Measurements from ENCODE around the gene OXNAD1.
A peak's percentile ranks its signal among the peaks of the same experiment; 100 is the strongest.
"Not testable (repeated sequence)": the region's sequence is repeated elsewhere in the genome, so short reads cannot be mapped to it uniquely, and the experiment has no call there.

Gene OXNAD1

GRCh38 chr3:16309558-16309957 lies 44.5 kb downstream of the OXNAD1 start:
- Histone ChIP-seq H3K4me1 (ENCODE audit: insufficient read depth, low read length) (no peaks in the 10 kb centered on the region), H3K36me3 (ENCODE audit: insufficient read depth, low read length) (peaks cover 3% of the 10 kb centered on the region), H3K27me3 (ENCODE audit: control insufficient read depth in 1 of 2, insufficient read depth in 2 of 2, low read length in 2 of 2) (no peaks in the 10 kb centered on the region), H3K9me3 (ENCODE audit: low read length) (no peaks in the 10 kb centered on the region), H3K9ac (ENCODE audit: low read length) (no peak overlapping the region), H3K27ac (ENCODE audit: low read depth, low read length) (no peak overlapping the region), H3K4me3 (ENCODE audit: low read depth in 1 of 2, low read length in 2 of 2) (no peak overlapping the region)

GRCh38 chr3:16310486-16310885 lies 45.5 kb downstream of the OXNAD1 start:
- H3K27ac ChIP-seq (ENCODE audit: low read depth, low read length); H3K9ac ChIP-seq (ENCODE audit: low read length); H3K9me3 ChIP-seq (ENCODE audit: low read length); H3K4me1 ChIP-seq (ENCODE audit: insufficient read depth, low read length); H3K4me3 ChIP-seq (ENCODE audit: low read depth in 1 of 2, low read length in 2 of 2); H3K36me3 ChIP-seq (ENCODE audit: insufficient read depth, low read length); H3K27me3 ChIP-seq (ENCODE audit: control insufficient read depth in 1 of 2, insufficient read depth in 2 of 2, low read length in 2 of 2): not testable (repeated sequence)

- Histone ChIP-seq H3K9ac (ENCODE audit: low read length) (no peak overlapping the region), H3K9me3 (ENCODE audit: low read length) (no peaks in the 10 kb centered on the region), H3K4me3 (ENCODE audit: low read depth in 1 of 2, low read length in 2 of 2) (no peak overlapping the region), H3K27ac (ENCODE audit: low read depth, low read length) (no peak overlapping the region), H3K4me1 (ENCODE audit: insufficient read depth, low read length) (no peaks in the 10 kb centered on the region), H3K27me3 (ENCODE audit: control insufficient read depth in 1 of 2, insufficient read depth in 2 of 2, low read length in 2 of 2) (no peaks in the 10 kb centered on the region), H3K36me3 (ENCODE audit: insufficient read depth, low read length) (no peaks in the 10 kb centered on the region)
Observed at GRCh38 chr3:16311960-16312451, 47.0 kb downstream of the OXNAD1 start.

GRCh38 chr3:16313886-16314645 lies 49.1 kb downstream of the OXNAD1 start:
- no peaks in the 10 kb centered on the region for H3K27me3 ChIP-seq (ENCODE audit: control insufficient read depth in 1 of 2, insufficient read depth in 2 of 2, low read length in 2 of 2)
- H3K9ac ChIP-seq (ENCODE audit: low read length) = no peak overlapping the region
- no peaks in the 10 kb centered on the region for H3K4me1 ChIP-seq (ENCODE audit: insufficient read depth, low read length)
- no peak overlapping the region for H3K4me3 ChIP-seq (ENCODE audit: low read depth in 1 of 2, low read length in 2 of 2)
- no peaks in the 10 kb centered on the region for H3K9me3 ChIP-seq (ENCODE audit: low read length)
- no peaks in the 10 kb centered on the region for H3K36me3 ChIP-seq (ENCODE audit: insufficient read depth, low read length)
- no peak overlapping the region for H3K27ac ChIP-seq (ENCODE audit: low read depth, low read length)

GRCh38 chr3:16315623-16316022 lies 50.6 kb downstream of the OXNAD1 start:
- no peak overlapping the region for H3K4me3 ChIP-seq (ENCODE audit: low read depth in 1 of 2, low read length in 2 of 2)
- no peaks in the 10 kb centered on the region for H3K27me3 ChIP-seq (ENCODE audit: control insufficient read depth in 1 of 2, insufficient read depth in 2 of 2, low read length in 2 of 2)
- H3K9ac ChIP-seq (ENCODE audit: low read length) = no peak overlapping the region
- no peak overlapping the region for H3K27ac ChIP-seq (ENCODE audit: low read depth, low read length)
- no peaks in the 10 kb centered on the region for H3K4me1 ChIP-seq (ENCODE audit: insufficient read depth, low read length)
- no peaks in the 10 kb centered on the region for H3K9me3 ChIP-seq (ENCODE audit: low read length)
- H3K36me3 ChIP-seq (ENCODE audit: insufficient read depth, low read length) = no peaks in the 10 kb centered on the region

GRCh38 chr3:16316396-16316795 lies 51.4 kb downstream of the OXNAD1 start:
- no peaks in the 10 kb centered on the region for H3K27me3 ChIP-seq (ENCODE audit: control insufficient read depth in 1 of 2, insufficient read depth in 2 of 2, low read length in 2 of 2)
- H3K27ac ChIP-seq (ENCODE audit: low read depth, low read length) = no peak overlapping the region
- H3K9ac ChIP-seq (ENCODE audit: low read length) = no peak overlapping the region
- H3K9me3 ChIP-seq (ENCODE audit: low read length) = no peaks in the 10 kb centered on the region
- H3K4me1 ChIP-seq (ENCODE audit: insufficient read depth, low read length) = no peaks in the 10 kb centered on the region
- H3K36me3 ChIP-seq (ENCODE audit: insufficient read depth, low read length) = peaks cover under 1% of the 10 kb centered on the region
- no peak overlapping the region for H3K4me3 ChIP-seq (ENCODE audit: low read depth in 1 of 2, low read length in 2 of 2)

- H3K36me3 ChIP-seq (ENCODE audit: insufficient read depth, low read length) = peaks cover 6% of the 10 kb centered on the region
- H3K27me3 ChIP-seq (ENCODE audit: control insufficient read depth in 1 of 2, insufficient read depth in 2 of 2, low read length in 2 of 2) = no peaks in the 10 kb centered on the region
- H3K4me3 ChIP-seq (ENCODE audit: low read depth in 1 of 2, low read length in 2 of 2) = no peak overlapping the region
- no peak overlapping the region for H3K27ac ChIP-seq (ENCODE audit: low read depth, low read length)
- H3K4me1 ChIP-seq (ENCODE audit: insufficient read depth, low read length) = no peaks in the 10 kb centered on the region
- H3K9me3 ChIP-seq (ENCODE audit: low read length) = no peaks in the 10 kb centered on the region
- H3K9ac ChIP-seq (ENCODE audit: low read length) = no peak overlapping the region
Observed at GRCh38 chr3:16316847-16317560, 52.0 kb downstream of the OXNAD1 start.

- H3K9me3 ChIP-seq (ENCODE audit: low read length) = no peaks in the 10 kb centered on the region
- peaks cover 6% of the 10 kb centered on the region for H3K36me3 ChIP-seq (ENCODE audit: insufficient read depth, low read length)
Observed at GRCh38 chr3:16317561-16317945, 52.5 kb downstream of the OXNAD1 start.

GRCh38 chr3:16318176-16318575 lies 53.2 kb downstream of the OXNAD1 start:
- no peak overlapping the region for H3K4me3 ChIP-seq (ENCODE audit: low read depth in 1 of 2, low read length in 2 of 2)
- H3K9ac ChIP-seq (ENCODE audit: low read length) = no peak overlapping the region
- no peaks in the 10 kb centered on the region for H3K4me1 ChIP-seq (ENCODE audit: insufficient read depth, low read length)
- H3K27ac ChIP-seq (ENCODE audit: low read depth, low read length) = peak overlapping the region; percentile 15
- H3K36me3 ChIP-seq (ENCODE audit: insufficient read depth, low read length) = peaks cover 6% of the 10 kb centered on the region
- H3K27me3 ChIP-seq (ENCODE audit: control insufficient read depth in 1 of 2, insufficient read depth in 2 of 2, low read length in 2 of 2) = no peaks in the 10 kb centered on the region
- H3K9me3 ChIP-seq (ENCODE audit: low read length) = no peaks in the 10 kb centered on the region

More at GRCh38 chr3:16317561-16317945, 52.5 kb downstream of the OXNAD1 start:
- no peaks in the 10 kb centered on the region for H3K4me1 ChIP-seq (ENCODE audit: insufficient read depth, low read length)
- no peak overlapping the region for H3K27ac ChIP-seq (ENCODE audit: low read depth, low read length)
- no peak overlapping the region for H3K9ac ChIP-seq (ENCODE audit: low read length)
- H3K4me3 ChIP-seq (ENCODE audit: low read depth in 1 of 2, low read length in 2 of 2) = no peak overlapping the region
- no peaks in the 10 kb centered on the region for H3K27me3 ChIP-seq (ENCODE audit: control insufficient read depth in 1 of 2, insufficient read depth in 2 of 2, low read length in 2 of 2)

GRCh38 chr3:16319307-16319706 lies 54.3 kb downstream of the OXNAD1 start:
- H3K27ac ChIP-seq (ENCODE audit: low read depth, low read length) = no peak overlapping the region
- no peaks in the 10 kb centered on the region for H3K4me1 ChIP-seq (ENCODE audit: insufficient read depth, low read length)

GRCh38 chr3:16319723-16320122 lies 54.7 kb downstream of the OXNAD1 start:
- Histone ChIP-seq H3K27ac (ENCODE audit: low read depth, low read length) (no peak overlapping the region), H3K4me1 (ENCODE audit: insufficient read depth, low read length) (no peaks in the 10 kb centered on the region), H3K9me3 (ENCODE audit: low read length) (no peaks in the 10 kb centered on the region), H3K27me3 (ENCODE audit: control insufficient read depth in 1 of 2, insufficient read depth in 2 of 2, low read length in 2 of 2) (no peaks in the 10 kb centered on the region), H3K36me3 (ENCODE audit: insufficient read depth, low read length) (peaks cover 6% of the 10 kb centered on the region), H3K9ac (ENCODE audit: low read length) (no peak overlapping the region), H3K4me3 (ENCODE audit: low read depth in 1 of 2, low read length in 2 of 2) (no peak overlapping the region)

More at GRCh38 chr3:16319307-16319706, 54.3 kb downstream of the OXNAD1 start:
- H3K36me3 ChIP-seq (ENCODE audit: insufficient read depth, low read length) = peaks cover 6% of the 10 kb centered on the region
- H3K9me3 ChIP-seq (ENCODE audit: low read length) = no peaks in the 10 kb centered on the region
- no peaks in the 10 kb centered on the region for H3K27me3 ChIP-seq (ENCODE audit: control insufficient read depth in 1 of 2, insufficient read depth in 2 of 2, low read length in 2 of 2)
- no peak overlapping the region for H3K4me3 ChIP-seq (ENCODE audit: low read depth in 1 of 2, low read length in 2 of 2)
- H3K9ac ChIP-seq (ENCODE audit: low read length) = no peak overlapping the region
